G401 (cell line): ENCODE results near the gene GPATCH2. TPM values are rescaled to one million over a fixed set of nuclear protein-coding genes. Genes with fewer than 3 reads are reported as not detected.

ENCODE experiments used
- DNase-seq: peaks from one replicate; pipeline ENCODE4 v3.0.0-alpha.2; 2015; ENCODE audit warnings: low spot score
- in situ Hi-C: cut with HindIII; loops from 2 replicates; pipeline ENCODE4 v1.10.0; 2016; ENCODE audit warnings: low sequenced_read_pairs, mixed read lengths
- total RNA-seq: library from RNA; depleted of rRNA; stranded (reverse); fragments of >200 nt; shearing (Covaris generic); gene quantifications from 2 replicates; pipeline ENCODE4 v1.2.3, GENCODE V29; 2014; rRNA removed

Gene GPATCH2
- 8.2 and 12.7 TPM in 2 replicates for total RNA-seq

- DNase-seq, result peak; percentile 88
- in situ Hi-C loops, result no loop called here
Measured at GRCh38 chr1:217630711-217631591, at the start of gene GPATCH2, which contains the start of gene SPATA17. TSS of gene GPATCH2 (minus strand) at chr1:217631090. CDS start at chr1:217630971, 119 bp downstream. TSS of gene SPATA17 (plus strand) at chr1:217631344. CDS start at chr1:217631379, 35 bp downstream.

DNA sequence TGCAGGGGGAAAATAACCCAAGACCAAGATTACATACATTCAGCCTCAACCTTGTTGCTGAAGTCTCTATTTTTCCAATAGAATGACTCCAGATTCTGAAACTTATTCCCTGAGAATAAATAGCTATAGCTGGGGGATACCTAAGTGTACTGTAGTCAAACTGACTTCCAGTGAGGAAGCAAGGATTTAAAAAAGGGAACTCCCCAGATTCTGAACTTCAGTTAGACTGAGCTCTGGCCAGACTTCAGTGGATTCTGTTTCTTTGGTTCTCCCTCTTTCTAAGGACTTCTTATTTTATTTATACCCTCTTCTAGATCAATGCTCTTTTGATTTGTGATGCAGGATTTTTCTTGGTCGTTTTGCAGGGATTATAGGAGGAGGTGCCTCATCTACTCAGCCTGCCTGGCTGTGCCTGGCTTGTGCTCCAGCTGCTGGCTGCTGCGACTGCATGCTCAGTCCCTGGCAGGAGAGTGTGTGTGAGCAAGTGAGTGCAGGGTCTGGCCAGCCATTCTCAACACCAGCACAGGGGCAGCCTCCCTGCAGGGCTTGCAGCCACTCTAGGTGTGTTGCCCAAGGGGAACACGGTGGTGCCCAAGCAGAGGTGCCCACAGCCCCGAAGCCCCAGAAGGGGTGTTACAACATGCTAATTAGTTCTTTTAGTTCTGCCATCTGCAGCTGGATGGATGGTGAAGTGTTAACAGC is 43.3 kb upstream of the GPATCH2 start:
- DNase-seq, result no peak
- in situ Hi-C loops, result no loop called here

GRCh38 chr1:217673387-217673786 is 42.5 kb upstream of the GPATCH2 start:
- in situ Hi-C loops, result no loop called here

GRCh38 chr1:217668351-217668940 is 37.6 kb upstream of the GPATCH2 start:
- DNase-seq, result no peak
- in situ Hi-C loops, result no loop called here

More at GRCh38 chr1:217673387-217673786, 42.5 kb upstream of the GPATCH2 start:
- DNase-seq, result no peak

- in situ Hi-C loops, result no loop called here
- no peak for DNase-seq
Measured at GRCh38 chr1:217661407-217661806, 30.5 kb upstream of the GPATCH2 start.

DNA sequence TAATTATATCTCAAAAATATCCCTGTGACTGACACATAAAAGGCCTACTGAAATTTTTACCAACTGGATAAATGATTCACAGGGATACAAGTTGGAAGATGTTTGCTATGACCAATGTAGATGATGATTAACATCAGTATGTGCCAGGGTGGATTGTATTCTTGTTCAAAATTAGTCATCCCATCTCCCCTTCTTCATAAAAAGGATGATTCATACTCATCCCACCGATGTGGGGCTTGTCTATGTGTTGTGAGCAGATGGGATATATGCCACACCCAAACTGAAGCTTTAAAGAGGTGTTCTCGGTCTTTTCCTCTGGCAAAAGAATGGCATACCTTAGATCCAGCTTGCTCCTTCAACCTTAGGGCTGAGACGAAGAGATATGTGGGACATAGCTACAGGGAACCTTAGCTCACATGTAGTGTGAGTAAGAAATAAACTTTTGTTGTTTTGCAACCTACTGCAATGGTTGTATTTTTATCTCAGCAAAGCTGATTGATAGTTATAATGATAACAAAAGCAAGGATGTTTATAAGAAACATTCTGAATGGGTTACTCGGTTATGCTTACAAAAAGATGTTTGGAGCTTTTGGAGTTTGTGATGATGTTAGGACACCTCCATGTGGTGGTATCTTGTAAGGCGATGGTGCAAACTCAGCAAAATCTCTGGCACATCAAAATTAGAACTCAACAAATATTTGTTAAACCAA is 29.6 kb upstream of the GPATCH2 start:
- in situ Hi-C loops, result no loop called here

GRCh38 chr1:217650674-217651073 is 19.8 kb upstream of the GPATCH2 start:
- in situ Hi-C loops, result no loop called here
- DNase-seq, result no peak

More for the DNA sequence above, 29.6 kb upstream of the GPATCH2 start:
- DNase-seq, result peak; percentile 13

- no peak for DNase-seq
- in situ Hi-C loops, result no loop called here
Measured at GRCh38 chr1:217647791-217648190, 16.9 kb upstream of the GPATCH2 start.

DNA sequence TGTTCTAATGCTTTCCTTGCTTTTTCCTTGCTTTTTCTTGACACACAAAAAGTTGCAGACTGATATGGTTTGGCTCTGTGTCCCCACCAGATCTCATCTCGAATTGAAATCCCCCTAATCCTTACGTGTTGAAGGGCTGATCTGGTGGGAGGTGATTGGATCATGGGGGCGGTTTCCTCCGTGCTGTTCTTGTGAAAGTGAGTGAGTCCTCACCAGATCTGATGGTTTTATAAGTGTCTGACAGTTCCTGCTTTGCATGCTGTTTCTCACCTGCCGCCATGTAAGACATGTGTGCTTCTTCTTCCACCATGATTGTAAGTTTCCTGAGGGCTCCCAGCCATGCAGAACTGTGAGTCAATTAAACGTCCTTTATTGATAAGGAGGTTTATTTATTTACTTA is 11.6 kb upstream of the GPATCH2 start:
- DNase-seq, result no peak
- in situ Hi-C loops, result no loop called here

DNA sequence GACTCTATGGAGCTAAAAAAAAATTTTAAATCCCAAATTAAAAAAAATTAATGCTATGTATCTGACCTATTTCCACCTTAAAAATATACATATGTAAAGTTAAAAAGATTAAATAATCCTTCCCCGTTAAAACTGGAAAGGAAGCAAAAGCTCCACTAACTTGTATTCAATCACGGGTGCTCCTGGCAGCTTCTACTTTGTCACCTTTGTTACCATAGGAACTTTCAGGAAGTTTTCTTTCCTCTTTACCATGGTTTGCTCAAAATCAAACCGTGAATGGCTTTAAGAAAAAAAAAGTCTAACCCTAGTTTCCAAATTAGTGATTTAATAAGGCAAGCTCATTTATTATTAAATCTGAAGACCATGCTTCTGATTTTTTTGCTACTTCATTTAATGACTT is 3.5 kb downstream of the GPATCH2 start:
- DNase-seq, result no peak
- in situ Hi-C loops, result no loop called here

DNA sequence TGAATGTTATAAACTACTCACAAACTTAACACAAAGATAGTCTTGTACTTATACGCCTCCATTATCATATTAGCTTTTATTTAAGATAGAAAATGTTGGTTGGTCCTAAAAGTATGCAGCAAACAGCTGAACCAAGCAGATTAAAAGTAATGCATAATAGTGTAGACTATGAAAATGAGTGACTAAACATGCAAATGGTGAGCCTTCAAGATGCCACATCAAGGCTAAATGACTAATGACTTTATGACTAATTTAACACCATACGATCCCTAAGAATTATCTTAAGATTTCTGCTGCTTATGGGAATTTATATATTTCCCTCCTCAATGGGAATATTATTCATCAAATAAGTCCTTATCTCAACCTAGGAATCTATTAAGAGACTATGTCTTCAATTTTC is 4.6 kb downstream of the GPATCH2 start:
- in situ Hi-C loops, result no loop called here

DNA sequence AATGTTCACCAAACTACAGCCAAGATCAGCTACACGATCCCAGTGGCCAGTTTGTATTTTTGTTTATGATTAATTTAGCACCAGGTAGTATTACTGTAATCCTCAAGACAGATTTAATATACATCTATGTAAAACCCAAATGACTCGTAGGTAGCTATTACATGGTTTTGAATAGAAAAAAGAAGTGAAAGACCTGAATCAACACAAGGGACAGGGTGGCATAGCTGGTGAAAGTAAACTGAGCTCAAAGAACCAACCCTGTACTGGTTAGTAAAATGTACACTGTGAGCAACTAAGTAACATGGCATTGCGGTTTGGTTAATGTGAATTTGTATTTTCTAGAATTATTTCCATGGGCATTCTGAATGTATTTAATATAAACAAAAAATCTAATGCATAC is 8.8 kb downstream of the GPATCH2 start:
- in situ Hi-C loops, result no loop called here
- no peak for DNase-seq

More for the DNA sequence above, 4.6 kb downstream of the GPATCH2 start:
- no peak for DNase-seq

DNA sequence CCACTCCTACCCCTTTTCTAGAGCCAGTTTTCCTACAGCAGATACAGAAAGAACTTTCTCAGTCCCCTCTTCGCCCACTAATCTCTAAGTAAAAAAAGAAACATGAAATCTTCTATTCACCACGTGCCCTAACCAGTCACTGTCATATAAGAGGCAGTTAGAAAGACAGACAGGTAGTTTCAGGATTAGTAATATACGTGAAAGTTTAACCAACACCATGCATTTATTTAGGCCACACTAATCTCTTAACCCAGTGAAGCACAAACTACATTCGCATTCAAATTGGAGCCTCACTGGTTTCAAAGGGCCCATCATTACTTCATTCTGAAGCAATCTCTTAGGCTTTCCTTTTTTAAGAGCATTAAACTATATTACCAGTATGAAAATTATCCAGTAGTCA is 10.1 kb downstream of the GPATCH2 start:
- no peak for DNase-seq
- in situ Hi-C loops, result no loop called here

DNA sequence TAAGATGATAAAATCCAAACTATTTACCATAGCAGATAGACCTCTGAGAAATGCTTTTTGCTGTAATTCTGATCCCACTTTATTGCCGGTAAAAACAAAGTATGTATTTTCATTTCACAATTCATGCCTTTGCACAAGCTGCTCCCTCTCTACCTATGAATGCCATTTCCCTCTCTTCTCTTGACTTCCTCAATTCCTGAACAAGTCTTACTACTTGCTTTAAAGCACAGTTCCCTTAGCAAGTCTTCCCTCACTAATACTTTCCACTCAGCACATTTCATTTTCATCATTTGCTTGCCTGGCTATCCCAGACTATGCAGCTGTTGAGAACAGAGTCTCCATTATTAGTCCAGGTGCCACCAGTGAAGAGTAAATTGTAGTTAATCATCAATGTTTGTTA is 13.8 kb downstream of the GPATCH2 start:
- no peak for DNase-seq
- in situ Hi-C loops, result no loop called here

GRCh38 chr1:217614200-217614712 is 16.6 kb downstream of the GPATCH2 start:
- no peak for DNase-seq
- in situ Hi-C loops, result no loop called here

DNA sequence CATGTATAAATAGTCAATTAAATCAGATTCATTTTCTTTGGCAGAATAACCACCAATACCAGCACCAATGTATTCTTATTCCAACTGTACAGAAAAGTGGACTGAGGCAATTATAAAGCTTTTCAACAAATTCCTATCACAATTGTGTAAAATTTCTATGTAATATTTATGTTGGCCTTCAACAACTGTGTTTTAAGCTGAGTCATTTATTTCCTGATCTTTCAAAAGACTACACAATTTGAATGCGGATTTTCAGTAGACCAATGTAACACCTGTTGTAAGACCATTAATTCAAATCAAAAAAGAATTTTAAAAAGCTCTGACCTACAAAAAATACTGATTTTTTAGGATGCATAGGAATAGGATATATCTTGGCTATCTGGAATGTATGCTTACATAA is 25.5 kb downstream of the GPATCH2 start:
- in situ Hi-C loops, result no loop called here

GRCh38 chr1:217602380-217602779 is 28.5 kb downstream of the GPATCH2 start:
- DNase-seq, result no peak
- in situ Hi-C loops, result no loop called here

More for the DNA sequence above, 25.5 kb downstream of the GPATCH2 start:
- no peak for DNase-seq

DNA sequence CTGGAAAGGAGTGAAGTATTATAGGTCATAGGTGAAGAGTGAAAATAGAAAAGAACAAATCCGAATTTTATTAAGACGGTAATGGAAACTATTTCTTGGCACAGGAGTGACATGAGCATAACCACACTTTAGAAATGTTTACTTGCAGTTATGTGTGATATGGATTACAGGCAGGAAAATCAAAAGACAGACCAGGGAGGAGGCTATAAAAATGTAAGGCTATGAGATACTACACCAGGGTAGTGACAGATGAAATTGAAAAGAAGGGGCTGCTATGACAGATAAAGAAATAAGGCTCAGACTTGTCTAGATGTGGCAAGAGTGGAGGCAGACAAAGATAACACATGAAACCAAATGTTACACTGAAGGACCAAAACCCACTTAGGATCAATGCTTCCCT is 31.7 kb downstream of the GPATCH2 start:
- DNase-seq, result no peak
- in situ Hi-C loops, result no loop called here

- DNase-seq, result no peak
- in situ Hi-C loops, result no loop called here
Measured at GRCh38 chr1:217590598-217590997, 40.3 kb downstream of the GPATCH2 start.
